ENCODE measurements around the gene SGCB.

- TF ChIP-seq, protein P1, sequence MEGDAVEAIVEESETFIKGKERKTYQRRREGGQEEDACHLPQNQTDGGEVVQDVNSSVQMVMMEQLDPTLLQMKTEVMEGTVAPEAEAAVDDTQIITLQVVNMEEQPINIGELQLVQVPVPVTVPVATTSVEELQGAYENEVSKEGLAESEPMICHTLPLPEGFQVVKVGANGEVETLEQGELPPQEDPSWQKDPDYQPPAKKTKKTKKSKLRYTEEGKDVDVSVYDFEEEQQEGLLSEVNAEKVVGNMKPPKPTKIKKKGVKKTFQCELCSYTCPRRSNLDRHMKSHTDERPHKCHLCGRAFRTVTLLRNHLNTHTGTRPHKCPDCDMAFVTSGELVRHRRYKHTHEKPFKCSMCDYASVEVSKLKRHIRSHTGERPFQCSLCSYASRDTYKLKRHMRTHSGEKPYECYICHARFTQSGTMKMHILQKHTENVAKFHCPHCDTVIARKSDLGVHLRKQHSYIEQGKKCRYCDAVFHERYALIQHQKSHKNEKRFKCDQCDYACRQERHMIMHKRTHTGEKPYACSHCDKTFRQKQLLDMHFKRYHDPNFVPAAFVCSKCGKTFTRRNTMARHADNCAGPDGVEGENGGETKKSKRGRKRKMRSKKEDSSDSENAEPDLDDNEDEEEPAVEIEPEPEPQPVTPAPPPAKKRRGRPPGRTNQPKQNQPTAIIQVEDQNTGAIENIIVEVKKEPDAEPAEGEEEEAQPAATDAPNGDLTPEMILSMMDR (IDR thresholded peaks at IDR 0.05) = no peak
- TF ChIP-seq POLR2AphosphoS5 (IDR thresholded peaks at IDR 0.05) (no peak), POLR2A (IDR thresholded peaks at IDR 0.05) (no peak)
These were observed 36.5 kb downstream of the SGCB start for GRCh38 chr4:52001616-52002015.

All from upper lobe of left lung (tissue), 4 donors.